ENCODE data around the gene CDK5R2. TPM values are rescaled to one million over a fixed set of nuclear protein-coding genes. Genes with fewer than 3 reads are reported as not detected.

Gene CDK5R2
- total RNA-seq, 2 donors from 2014 or later, result not detected

- H3K4me1 ChIP-seq (ENCODE audit: control insufficient read depth in 1 of 2, low read depth in 2 of 2), result peaks cover 0 to 14% of the 10 kb centered on the region in 2 donors
- DNase-seq (ENCODE audit: low spot score) (no peak), ATAC-seq (ENCODE audit: insufficient number of reproducible peaks, low FRiP score, low read depth) (no peak)
- no peak overlapping the region for H3K4me3 ChIP-seq
- H3K9me3 ChIP-seq, result no peaks in the 10 kb centered on the region
- H3K27ac ChIP-seq, result no peak overlapping the region
- H3K27me3 ChIP-seq (replicated peaks; ENCODE audit: insufficient read depth), result peaks cover 21% of the 10 kb centered on the region
- no peaks in the 10 kb centered on the region for H3K36me3 ChIP-seq
- TF ChIP-seq CTCF (IDR thresholded peaks at IDR 0.05), result no peak
These were observed 2.4 kb downstream of the CDK5R2 start for GRCh38 chr2:218961651-218962570.

- ATAC-seq (ENCODE audit: insufficient number of reproducible peaks, low FRiP score, low read depth) (no peak), DNase-seq (ENCODE audit: low spot score) (no peak)
- Histone ChIP-seq H3K27ac (no peak overlapping the region), H3K9me3 (no peaks in the 10 kb centered on the region), H3K4me1 (ENCODE audit: control insufficient read depth in 1 of 2, low read depth in 2 of 2) (peaks cover 0 to 14% of the 10 kb centered on the region in 2 donors), H3K36me3 (no peaks in the 10 kb centered on the region), H3K27me3 (replicated peaks; ENCODE audit: insufficient read depth) (peaks cover 21% of the 10 kb centered on the region), H3K4me3 (no peak overlapping the region)
- TF ChIP-seq CTCF (IDR thresholded peaks at IDR 0.05), result no peak
These were observed 3.5 kb downstream of the CDK5R2 start for GRCh38 chr2:218962859-218963492.

GRCh38 chr2:218963601-218964000 is 4.1 kb downstream of the CDK5R2 start:
- H3K27me3 ChIP-seq (replicated peaks; ENCODE audit: insufficient read depth), result peaks cover 21% of the 10 kb centered on the region
- no peaks in the 10 kb centered on the region for H3K9me3 ChIP-seq
- H3K4me3 ChIP-seq, result no peak overlapping the region
- H3K4me1 ChIP-seq (ENCODE audit: control insufficient read depth in 1 of 2, low read depth in 2 of 2), result peaks cover 0 to 14% of the 10 kb centered on the region in 2 donors
- no peak for DNase-seq (ENCODE audit: low spot score)
- no peak for ATAC-seq (ENCODE audit: insufficient number of reproducible peaks, low FRiP score, low read depth)
- no peak for TF ChIP-seq CTCF (IDR thresholded peaks at IDR 0.05)
- no peak overlapping the region for H3K27ac ChIP-seq
- H3K36me3 ChIP-seq, result no peaks in the 10 kb centered on the region

- H3K9me3 ChIP-seq, result no peaks in the 10 kb centered on the region
- peaks cover 15% of the 10 kb centered on the region for H3K27me3 ChIP-seq (replicated peaks; ENCODE audit: insufficient read depth)
- peaks cover 0 to 14% of the 10 kb centered on the region in 2 donors for H3K4me1 ChIP-seq (ENCODE audit: control insufficient read depth in 1 of 2, low read depth in 2 of 2)
- no peak for TF ChIP-seq CTCF (IDR thresholded peaks at IDR 0.05)
- H3K36me3 ChIP-seq, result no peaks in the 10 kb centered on the region
- ATAC-seq (ENCODE audit: insufficient number of reproducible peaks, low FRiP score, low read depth) (no peak), DNase-seq (ENCODE audit: low spot score) (no peak)
- H3K27ac ChIP-seq, result no peak overlapping the region
- H3K4me3 ChIP-seq, result no peak overlapping the region
These were observed 4.7 kb downstream of the CDK5R2 start for GRCh38 chr2:218964041-218964771.

- Histone ChIP-seq H3K27me3 (replicated peaks; ENCODE audit: insufficient read depth) (no peaks in the 10 kb centered on the region), H3K27ac (no peak overlapping the region), H3K4me1 (ENCODE audit: control insufficient read depth in 1 of 2, low read depth in 2 of 2) (no peaks in the 10 kb centered on the region), H3K9me3 (no peaks in the 10 kb centered on the region), H3K36me3 (no peaks in the 10 kb centered on the region), H3K4me3 (no peak overlapping the region)
- DNase-seq (ENCODE audit: low spot score) (no peak), ATAC-seq (ENCODE audit: insufficient number of reproducible peaks, low FRiP score, low read depth) (no peak)
- TF ChIP-seq CTCF (IDR thresholded peaks at IDR 0.05), result no peak
These were observed 11.4 kb downstream of the CDK5R2 start for GRCh38 chr2:218970894-218971293.

Measured in thoracic aorta (tissue), 2 donors.